HUES64 (cell line): ENCODE measurements around the gene DYNLT2B.
"Not testable (repeated sequence)": the region's sequence is repeated elsewhere in the genome, so short reads cannot be mapped to it uniquely, and the experiment has no call there.

Experiments used
- H3K27ac ChIP-seq: 2 replicates; pipeline ENCODE4 v1.7.0; 2013; ENCODE audit warnings: low read depth, low read length, inconsistent platforms
- H3K27me3 ChIP-seq: 2 replicates; pipeline ENCODE4 v1.6.1; 2013; ENCODE audit warnings: mild to moderate bottlenecking, low read length; ENCODE audit not compliant: insufficient read depth
- H3K36me3 ChIP-seq: 2 replicates; pipeline ENCODE4 v1.6.1; 2013; ENCODE audit warnings: mild to moderate bottlenecking, low read length; ENCODE audit not compliant: insufficient read depth
- H3K4me1 ChIP-seq: 2 replicates; pipeline ENCODE4 v1.6.1; 2013; ENCODE audit warnings: mild to moderate bottlenecking, low read length, moderate library complexity; ENCODE audit not compliant: insufficient read depth
- H3K4me3 ChIP-seq: 2 replicates; pipeline ENCODE4 v1.5.1; 2013; ENCODE audit warnings: mild to moderate bottlenecking, low read length, moderate library complexity
- H3K9ac ChIP-seq: 2 replicates; pipeline ENCODE4 v1.6.1; 2013; ENCODE audit warnings: mild to moderate bottlenecking, low read depth, low read length
- H3K9me3 ChIP-seq: 2 replicates; pipeline ENCODE4 v1.6.1; 2013; ENCODE audit warnings: low read depth, low read length; ENCODE audit not compliant: insufficient read depth
- WGBS: fragments of 150-250, 120-280 bp; methylation state at CpG from one replicate; pipeline ENCODE4 v1.1.7; 2013; ENCODE audit warnings: missing lambda C conversion rate; 5-methylcytosine and 5-hydroxymethylcytosine counted together

DYNLT2B gene

DNA sequence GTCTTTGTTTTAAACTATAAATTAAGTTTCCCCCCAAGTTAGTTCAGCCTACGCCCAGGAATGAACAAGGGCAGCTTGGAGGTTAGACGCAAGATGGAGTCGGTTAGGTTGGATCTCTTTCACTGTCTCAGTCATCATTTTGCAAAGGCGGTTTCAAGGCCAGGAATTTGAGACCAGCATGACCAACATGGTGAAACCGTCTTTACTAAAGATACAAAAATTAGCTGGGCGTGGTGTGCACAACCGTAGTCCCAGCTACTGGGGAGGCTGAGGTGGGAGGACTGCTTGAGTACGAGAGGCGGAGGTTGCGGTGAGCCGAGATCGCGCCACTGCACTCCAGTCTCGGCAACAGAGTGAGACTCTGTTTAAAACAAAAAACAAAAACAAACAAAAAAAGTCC lies 25.9 kb upstream of the DYNLT2B start:
- not testable (repeated sequence) for H3K27me3 ChIP-seq, H3K4me1 ChIP-seq, H3K9ac ChIP-seq, H3K36me3 ChIP-seq, H3K4me3 ChIP-seq, H3K27ac ChIP-seq, H3K9me3 ChIP-seq
- 97% methylated on average over 13 of the region's 14 CpGs for WGBS

DNA sequence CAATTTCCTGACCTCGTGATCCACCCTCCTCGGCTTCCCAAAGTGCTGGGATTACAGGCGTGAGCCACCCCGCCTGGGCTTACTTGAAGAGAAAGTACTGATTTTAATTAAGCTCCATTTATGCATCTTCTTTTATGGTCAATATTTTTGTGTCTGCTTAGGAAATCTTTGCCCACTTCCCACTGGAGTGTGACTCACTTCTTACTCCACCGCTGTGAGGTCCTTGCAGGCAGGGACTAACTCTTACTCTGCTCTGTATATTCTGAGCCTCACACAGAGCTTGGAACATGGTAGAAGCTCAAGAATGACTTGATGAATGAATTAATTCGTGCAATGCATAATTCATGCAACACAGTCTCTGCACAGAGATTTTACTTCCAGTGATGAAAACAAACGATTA lies 23.1 kb upstream of the DYNLT2B start:
- Histone ChIP-seq H3K4me1 (peaks cover 2% of the 10 kb centered on the region; the same call in 1 of the 2 replicates), H3K27ac (no peak overlapping the region), H3K4me3 (no peak overlapping the region), H3K9ac (no peak overlapping the region), H3K9me3 (no peaks in the 10 kb centered on the region), H3K27me3 (no peaks in the 10 kb centered on the region), H3K36me3 (no peaks in the 10 kb centered on the region)
- 95% methylated on average over 7 of the region's 7 CpGs for WGBS

DNA sequence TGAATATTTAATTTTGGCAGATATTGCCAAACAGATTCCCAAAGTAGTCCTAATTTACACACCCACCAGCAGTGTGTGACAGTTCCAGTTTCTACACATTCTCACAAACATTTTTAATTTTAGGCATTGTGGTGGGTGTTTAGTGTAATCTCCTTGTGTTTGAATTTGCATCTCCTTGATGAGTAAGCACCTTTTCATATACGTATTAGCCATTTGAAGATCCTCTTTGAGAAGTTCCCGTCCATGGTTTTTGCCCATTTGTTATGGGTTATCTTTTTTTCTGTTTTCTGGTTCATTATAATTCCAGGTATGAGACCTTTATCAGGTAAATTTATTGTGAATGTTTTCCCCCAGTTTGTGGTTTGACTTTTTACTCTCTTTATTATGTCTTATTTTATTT lies 22.4 kb upstream of the DYNLT2B start:
- Histone ChIP-seq H3K4me1 (peaks cover 2% of the 10 kb centered on the region; the same call in 1 of the 2 replicates), H3K27ac (no peak overlapping the region), H3K4me3 (no peak overlapping the region), H3K27me3 (no peaks in the 10 kb centered on the region), H3K9ac (no peak overlapping the region), H3K36me3 (no peaks in the 10 kb centered on the region), H3K9me3 (no peaks in the 10 kb centered on the region)
- 75% methylated on average over 2 of the region's 2 CpGs for WGBS

DNA sequence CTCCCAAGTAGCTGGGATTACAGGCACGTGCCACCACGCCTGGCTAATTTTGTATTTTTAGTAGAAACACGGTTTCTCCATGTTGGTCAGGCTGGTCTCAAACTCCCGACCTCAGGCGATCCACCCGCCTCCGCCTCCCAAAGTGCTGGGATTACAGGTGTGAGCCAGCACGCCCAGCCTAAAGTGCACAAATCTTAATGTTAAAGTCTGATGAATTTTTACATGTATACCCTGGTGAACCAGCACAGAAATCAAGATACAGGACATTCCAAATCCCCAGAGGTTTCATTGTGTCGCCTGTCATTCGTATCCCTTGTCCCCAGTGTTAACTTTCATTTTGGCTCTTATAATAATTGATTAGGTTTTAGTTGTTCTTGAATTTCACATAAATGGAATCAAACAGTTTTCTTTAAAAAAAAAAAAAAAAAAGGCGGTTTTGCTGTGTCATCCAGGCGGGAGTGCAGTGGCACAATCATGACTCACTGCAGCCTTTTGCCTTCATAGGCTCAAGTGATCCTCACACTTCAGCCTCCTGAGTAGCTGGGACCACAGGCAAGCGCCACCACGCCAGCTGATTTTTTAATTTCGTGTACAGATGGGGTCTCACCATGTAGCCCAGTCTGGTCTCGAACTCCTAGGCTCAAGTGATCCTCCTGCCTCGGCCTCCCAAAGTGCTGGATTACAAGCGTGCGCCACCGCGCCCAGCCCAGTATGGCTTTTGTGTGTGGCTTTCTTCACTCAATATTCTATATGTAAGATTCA lies 21.6 kb upstream of the DYNLT2B start:
- H3K9ac ChIP-seq = no peak overlapping the region
- 95% methylated on average over 21 of the region's 21 CpGs for WGBS
- H3K4me1 ChIP-seq = peaks cover 2% of the 10 kb centered on the region; the same call in 1 of the 2 replicates

DNA sequence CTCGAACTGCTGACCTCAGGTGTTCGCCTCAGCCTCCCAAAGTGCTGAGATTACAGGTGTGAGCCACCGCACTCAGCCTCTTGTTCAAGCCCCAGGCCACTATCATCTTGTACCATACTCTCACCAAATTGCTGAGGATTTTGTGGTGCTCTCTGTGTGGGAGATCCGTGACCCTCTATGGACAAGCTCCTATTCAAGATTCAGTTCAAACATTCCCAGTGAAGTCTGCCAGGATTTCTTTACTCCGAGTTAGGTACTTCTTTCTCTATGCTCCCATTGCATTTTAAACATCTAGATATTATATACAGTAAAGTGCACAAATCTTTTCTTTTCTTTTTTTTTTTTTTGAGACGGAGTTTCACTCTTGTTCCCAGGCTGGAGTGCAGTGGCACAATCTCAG lies 21.0 kb upstream of the DYNLT2B start:
- no peaks in the 10 kb centered on the region for H3K36me3 ChIP-seq
- 93% methylated on average over 6 of the region's 6 CpGs for WGBS
- H3K9me3 ChIP-seq = no peaks in the 10 kb centered on the region
- no peaks in the 10 kb centered on the region for H3K27me3 ChIP-seq
- peaks cover 2% of the 10 kb centered on the region; the same call in 1 of the 2 replicates for H3K4me1 ChIP-seq
- no peak overlapping the region for H3K27ac ChIP-seq
- no peak overlapping the region for H3K9ac ChIP-seq
- H3K4me3 ChIP-seq = no peak overlapping the region

More for the DNA sequence above, 21.6 kb upstream of the DYNLT2B start:
- no peak overlapping the region for H3K4me3 ChIP-seq
- no peaks in the 10 kb centered on the region for H3K27me3 ChIP-seq
- no peaks in the 10 kb centered on the region for H3K9me3 ChIP-seq
- no peaks in the 10 kb centered on the region for H3K36me3 ChIP-seq
- no peak overlapping the region for H3K27ac ChIP-seq

- Histone ChIP-seq H3K9ac (no peak overlapping the region), H3K27me3 (no peaks in the 10 kb centered on the region), H3K4me3 (no peak overlapping the region), H3K9me3 (no peaks in the 10 kb centered on the region), H3K36me3 (no peaks in the 10 kb centered on the region), H3K4me1 (peaks cover 2% of the 10 kb centered on the region; the same call in 1 of the 2 replicates), H3K27ac (no peak overlapping the region)
- 94% methylated on average over 17 of the region's 17 CpGs for WGBS
Observed at GRCh38 chr3:196336319-196337145, 18.5 kb upstream of the DYNLT2B start.

- Histone ChIP-seq H3K36me3 (no peaks in the 10 kb centered on the region), H3K9me3 (no peaks in the 10 kb centered on the region), H3K27ac (no peak overlapping the region), H3K4me3 (no peak overlapping the region), H3K4me1 (peaks cover 2% of the 10 kb centered on the region; the same call in 1 of the 2 replicates), H3K27me3 (no peaks in the 10 kb centered on the region), H3K9ac (no peak overlapping the region)
- WGBS = 92% methylated on average over 12 of the region's 12 CpGs
Observed at GRCh38 chr3:196335503-196335948, 17.5 kb upstream of the DYNLT2B start.

DNA sequence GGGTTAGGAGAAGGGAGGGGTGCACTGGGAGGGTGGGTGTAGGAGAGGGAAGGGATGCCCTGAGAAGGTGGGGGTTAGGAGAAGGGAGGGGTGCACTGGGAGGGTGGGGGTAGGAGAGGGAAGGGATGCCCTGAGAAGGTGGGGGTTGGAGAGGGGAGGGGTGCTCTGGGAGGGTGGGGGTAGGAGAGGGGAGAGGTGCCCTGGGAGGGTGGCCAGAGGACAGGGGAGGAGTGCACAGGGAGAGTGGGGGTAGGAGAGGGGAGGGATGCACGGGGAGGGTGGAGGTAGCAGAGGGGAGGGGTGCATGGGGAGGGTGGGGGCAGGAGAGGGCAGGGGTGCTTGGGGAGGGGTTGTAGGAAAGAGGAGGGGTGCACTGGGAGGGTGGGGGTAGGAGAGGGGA lies 16.9 kb upstream of the DYNLT2B start:
- no peaks in the 10 kb centered on the region for H3K36me3 ChIP-seq
- H3K27ac ChIP-seq = no peak overlapping the region
- no peaks in the 10 kb centered on the region for H3K27me3 ChIP-seq
- H3K4me3 ChIP-seq = no peak overlapping the region
- H3K9me3 ChIP-seq = no peaks in the 10 kb centered on the region
- no peaks in the 10 kb centered on the region for H3K4me1 ChIP-seq
- H3K9ac ChIP-seq = no peak overlapping the region
- WGBS = 100% methylated on average over 1 of the region's 1 CpG

DNA sequence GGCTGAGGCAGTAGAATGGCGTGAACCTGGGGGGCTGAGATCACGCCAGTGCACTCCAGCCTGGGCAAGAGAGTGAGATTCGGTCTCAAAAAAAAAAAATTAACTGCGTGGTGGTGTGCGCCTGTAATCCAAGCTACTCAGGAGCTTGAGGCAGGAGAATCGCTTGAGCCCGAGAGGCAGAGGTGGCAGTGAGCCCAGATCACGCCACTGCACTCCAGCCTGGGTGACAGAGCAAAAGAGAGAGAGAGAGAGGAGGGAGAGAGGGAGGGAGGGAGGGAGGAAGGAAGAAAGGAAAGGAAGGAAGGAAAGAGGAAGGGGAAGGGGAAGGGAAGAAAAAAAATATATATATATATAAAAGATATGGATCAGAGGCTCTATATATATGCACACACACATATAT lies 14.1 kb upstream of the DYNLT2B start:
- H3K27ac ChIP-seq = no peak overlapping the region
- H3K27me3 ChIP-seq = no peaks in the 10 kb centered on the region
- no peak overlapping the region for H3K4me3 ChIP-seq
- no peak overlapping the region for H3K9ac ChIP-seq
- H3K4me1 ChIP-seq = no peaks in the 10 kb centered on the region
- H3K9me3 ChIP-seq = no peaks in the 10 kb centered on the region
- no peaks in the 10 kb centered on the region for H3K36me3 ChIP-seq
- 92% methylated on average over 8 of the region's 8 CpGs for WGBS

- Histone ChIP-seq H3K9ac (no peak overlapping the region), H3K9me3 (no peaks in the 10 kb centered on the region), H3K27ac (no peak overlapping the region), H3K4me1 (no peaks in the 10 kb centered on the region), H3K27me3 (no peaks in the 10 kb centered on the region), H3K36me3 (no peaks in the 10 kb centered on the region), H3K4me3 (no peak overlapping the region)
- WGBS = 66% methylated on average over 6 of the region's 6 CpGs
Observed at GRCh38 chr3:196327405-196327804, 9.4 kb upstream of the DYNLT2B start.

GRCh38 chr3:196326936-196327335 lies 8.9 kb upstream of the DYNLT2B start:
- H3K36me3 ChIP-seq = no peaks in the 10 kb centered on the region
- H3K27ac ChIP-seq = no peak overlapping the region
- no peaks in the 10 kb centered on the region for H3K27me3 ChIP-seq
- no peaks in the 10 kb centered on the region for H3K4me1 ChIP-seq
- WGBS = 75% methylated on average over 9 of the region's 9 CpGs
- no peaks in the 10 kb centered on the region for H3K9me3 ChIP-seq
- no peak overlapping the region for H3K9ac ChIP-seq
- H3K4me3 ChIP-seq = no peak overlapping the region
